HEK293T (cell line): ENCODE measurements around the gene PGD.

Source experiments
- FOXA1 ChIP-seq: fragments of 450-650 bp; IDR thresholded peaks from 2 replicates; pipeline ENCODE4 v1.6.1; 2016; ENCODE audit warnings: mild to moderate bottlenecking
- NFRKB ChIP-seq: fragments of 450-650 bp; IDR thresholded peaks from 2 replicates; pipeline ENCODE4 v1.6.1; 2016; ENCODE audit warnings: mild to moderate bottlenecking, moderate library complexity
- SUZ12 ChIP-seq: fragments of 450-650 bp; IDR thresholded peaks from 2 replicates; pipeline ENCODE4 v1.6.1; 2016; ENCODE audit warnings: mild to moderate bottlenecking

DNA sequence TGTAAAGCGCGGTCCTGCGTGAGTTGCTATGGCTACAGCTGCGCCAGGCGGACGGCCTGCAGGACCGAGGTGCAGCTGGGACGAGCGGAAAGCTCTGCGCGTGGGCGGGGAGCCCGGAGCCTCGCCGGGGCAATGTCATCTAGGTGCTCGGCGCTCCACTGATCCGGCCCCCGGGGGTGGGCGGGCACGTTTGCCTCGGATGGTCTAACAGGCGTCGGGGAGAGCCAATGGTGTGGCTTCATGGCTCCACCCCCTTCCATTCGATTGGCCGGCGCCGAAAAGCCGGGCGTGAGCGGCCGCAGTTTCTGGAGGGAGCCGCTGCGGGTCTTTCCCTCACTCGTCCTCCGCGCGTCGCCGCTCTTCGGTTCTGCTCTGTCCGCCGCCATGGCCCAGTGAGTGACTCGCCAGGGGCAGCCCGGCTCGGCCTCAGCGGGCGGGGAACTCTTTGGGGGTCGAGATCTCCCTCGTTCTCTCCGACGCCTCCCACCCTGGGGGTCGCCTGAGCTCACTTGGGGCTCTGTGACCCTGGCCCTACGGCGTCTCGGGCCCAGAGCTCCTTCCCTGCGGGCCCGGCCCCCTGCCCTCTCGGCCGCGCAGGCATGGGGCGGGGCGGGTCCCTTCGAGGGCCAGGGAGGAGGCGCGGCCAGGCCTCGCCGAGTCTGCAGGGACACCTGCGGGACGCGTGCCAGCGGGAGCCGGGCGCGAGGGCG lies at the start of gene PGD:
- TF ChIP-seq SUZ12: no peak
- TF ChIP-seq FOXA1: no peak
- TF ChIP-seq NFRKB: no peak
